HL-60 (cell line): ENCODE data around the gene KCNJ3.

ENCODE experiments used
- SPI1 ChIP-seq: IDR thresholded peaks from 2 replicates; pipeline ENCODE4 v1.6.1; 2012; ENCODE audit warnings: low read depth, mild to moderate bottlenecking, borderline replicate concordance
- TF ChIP-seq, protein P1 (sequence below): IDR thresholded peaks from one replicate; pipeline ENCODE4 v1.5.1; 2011; ENCODE audit warnings: low read length, control low read depth, inconsistent platforms; ENCODE audit not compliant: insufficient read depth

GRCh38 chr2:154901063-154901462 is 202.6 kb downstream of the KCNJ3 start:
- TF ChIP-seq, protein P1, sequence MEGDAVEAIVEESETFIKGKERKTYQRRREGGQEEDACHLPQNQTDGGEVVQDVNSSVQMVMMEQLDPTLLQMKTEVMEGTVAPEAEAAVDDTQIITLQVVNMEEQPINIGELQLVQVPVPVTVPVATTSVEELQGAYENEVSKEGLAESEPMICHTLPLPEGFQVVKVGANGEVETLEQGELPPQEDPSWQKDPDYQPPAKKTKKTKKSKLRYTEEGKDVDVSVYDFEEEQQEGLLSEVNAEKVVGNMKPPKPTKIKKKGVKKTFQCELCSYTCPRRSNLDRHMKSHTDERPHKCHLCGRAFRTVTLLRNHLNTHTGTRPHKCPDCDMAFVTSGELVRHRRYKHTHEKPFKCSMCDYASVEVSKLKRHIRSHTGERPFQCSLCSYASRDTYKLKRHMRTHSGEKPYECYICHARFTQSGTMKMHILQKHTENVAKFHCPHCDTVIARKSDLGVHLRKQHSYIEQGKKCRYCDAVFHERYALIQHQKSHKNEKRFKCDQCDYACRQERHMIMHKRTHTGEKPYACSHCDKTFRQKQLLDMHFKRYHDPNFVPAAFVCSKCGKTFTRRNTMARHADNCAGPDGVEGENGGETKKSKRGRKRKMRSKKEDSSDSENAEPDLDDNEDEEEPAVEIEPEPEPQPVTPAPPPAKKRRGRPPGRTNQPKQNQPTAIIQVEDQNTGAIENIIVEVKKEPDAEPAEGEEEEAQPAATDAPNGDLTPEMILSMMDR: no peak
- no peak for TF ChIP-seq SPI1
